H9 (cell line): Measurements from ENCODE around the gene RRH. TPM values are rescaled to one million over a fixed set of nuclear protein-coding genes. Genes with fewer than 3 reads are reported as not detected.

Experiments used
- DNase-seq: peaks from one replicate; pipeline ENCODE4 v3.0.0-alpha.2; 2017
- H2AFZ ChIP-seq: one replicate; pipeline ENCODE4 v1.6.1; 2013; ENCODE audit warnings: mild to moderate bottlenecking, low read length, control low read depth, moderate library complexity
- H2AK5ac ChIP-seq: 2 replicates; pipeline ENCODE4 v1.6.1; 2013; ENCODE audit warnings: low read length, control low read depth, mixed read lengths; ENCODE audit not compliant: insufficient read length
- H2BK120ac ChIP-seq: one replicate; pipeline ENCODE4 v1.6.1; 2013; ENCODE audit warnings: low read depth, mild to moderate bottlenecking, low read length, control low read depth, inconsistent platforms; ENCODE audit not compliant: poor library complexity, severe bottlenecking
- H2BK12ac ChIP-seq: 2 replicates; pipeline ENCODE4 v1.6.1; 2013; ENCODE audit warnings: low read length, control low read depth, mixed read lengths, low read depth; ENCODE audit not compliant: insufficient read length
- H2BK15ac ChIP-seq: 2 replicates; pipeline ENCODE4 v1.6.1; 2013; ENCODE audit warnings: low read depth, low read length, control low read depth
- H2BK20ac ChIP-seq: one replicate; pipeline ENCODE4 v1.6.1; 2013; ENCODE audit warnings: low read depth, mild to moderate bottlenecking, low read length, control low read depth, inconsistent platforms; ENCODE audit not compliant: poor library complexity, severe bottlenecking
- H2BK5ac ChIP-seq: 2 replicates; pipeline ENCODE4 v1.6.1; 2013; ENCODE audit warnings: low read length, control low read depth, mixed read lengths; ENCODE audit not compliant: insufficient read length
- H3K14ac ChIP-seq: 2 replicates; pipeline ENCODE4 v1.6.1; 2013; ENCODE audit warnings: low read length, control low read depth; ENCODE audit not compliant: insufficient read depth
- H3K18ac ChIP-seq: 2 replicates; pipeline ENCODE4 v1.6.1; 2013; ENCODE audit warnings: low read depth, mild to moderate bottlenecking, mixed read lengths, low read length, control low read depth; ENCODE audit not compliant: insufficient read length
- H3K23ac ChIP-seq: 2 replicates; pipeline ENCODE4 v1.6.1; 2013; ENCODE audit warnings: low read length, control low read depth, mixed read lengths, low read depth; ENCODE audit not compliant: insufficient read length
- H3K23me2 ChIP-seq: 2 replicates; pipeline ENCODE4 v1.6.1; 2013; ENCODE audit warnings: low read depth, mild to moderate bottlenecking, mixed read lengths, low read length, control low read depth; ENCODE audit not compliant: insufficient read length, poor library complexity, severe bottlenecking
- H3K27ac ChIP-seq: 2 replicates; pipeline ENCODE4 v1.5.1; 2013; ENCODE audit warnings: low read length, control low read depth, mixed read lengths, low read depth; ENCODE audit not compliant: insufficient read length
- H3K27me3 ChIP-seq: 2 replicates; pipeline ENCODE4 v1.6.1; 2013; ENCODE audit warnings: low read length, control low read depth, inconsistent platforms; ENCODE audit not compliant: insufficient read depth
- H3K4ac ChIP-seq: 2 replicates; pipeline ENCODE4 v1.6.1; 2013; ENCODE audit warnings: low read depth, mild to moderate bottlenecking, control low read depth, inconsistent platforms, low read length, moderate library complexity
- H3K4me1 ChIP-seq: 2 replicates; pipeline ENCODE4 v1.6.1; 2013; ENCODE audit warnings: low read length, control low read depth, inconsistent platforms; ENCODE audit not compliant: insufficient read depth
- H3K4me2 ChIP-seq: 2 replicates; pipeline ENCODE4 v1.6.1; 2013; ENCODE audit warnings: low read length, control low read depth, mixed read lengths; ENCODE audit not compliant: insufficient read length, insufficient read depth
- H3K56ac ChIP-seq: 2 replicates; pipeline ENCODE4 v1.6.1; 2013; ENCODE audit warnings: low read depth, mild to moderate bottlenecking, mixed read lengths, low read length, control low read depth; ENCODE audit not compliant: insufficient read length
- H3K79me1 ChIP-seq: 2 replicates; pipeline ENCODE4 v1.6.1; 2013; ENCODE audit warnings: low read depth, mild to moderate bottlenecking, moderate library complexity, low read length, control low read depth, inconsistent platforms; ENCODE audit not compliant: insufficient read depth, poor library complexity, severe bottlenecking
- H3K79me2 ChIP-seq: 2 replicates; pipeline ENCODE4 v1.6.1; 2013; ENCODE audit warnings: low read length, control low read depth, inconsistent platforms; ENCODE audit not compliant: insufficient read depth
- H3K9ac ChIP-seq: 2 replicates; pipeline ENCODE4 v1.6.1; 2013; ENCODE audit warnings: low read length, control low read depth, mixed read lengths; ENCODE audit not compliant: insufficient read length; ENCODE audit errors: extremely low read depth
- H3K9me3 ChIP-seq: one replicate; pipeline ENCODE4 v1.6.1; 2013; ENCODE audit warnings: low read depth, low read length, inconsistent platforms; ENCODE audit not compliant: control insufficient read depth
- H3T11ph ChIP-seq: one replicate; pipeline ENCODE4 v1.6.1; 2013; ENCODE audit warnings: mild to moderate bottlenecking, low read length, control low read depth, inconsistent platforms
- H4K20me1 ChIP-seq: one replicate; pipeline ENCODE4 v1.6.1; 2013; ENCODE audit not compliant: control insufficient read depth, insufficient read length, insufficient read depth
- H4K5ac ChIP-seq: 2 replicates; pipeline ENCODE4 v1.6.1; 2013; ENCODE audit warnings: low read depth, mild to moderate bottlenecking, mixed read lengths, low read length, control low read depth; ENCODE audit not compliant: insufficient read length
- H4K8ac ChIP-seq: replicated peaks from 2 replicates; pipeline ENCODE4 v1.6.1; 2013; ENCODE audit warnings: low read length, control low read depth, mixed read lengths, low read depth; ENCODE audit not compliant: insufficient read length
- H4K91ac ChIP-seq: 2 replicates; pipeline ENCODE4 v1.6.1; 2013; ENCODE audit warnings: low read depth, mild to moderate bottlenecking, moderate library complexity, mixed read lengths, low read length, control low read depth; ENCODE audit not compliant: insufficient read length
- H3K27ac Mint-ChIP-seq, 3 experiments: 2 replicates in 2 of 3; 3 replicates in 1 of 3; pipeline ENCODE4 v1.8.0; 2020 to 2021; ENCODE audit warnings: mixed read lengths in 3 of 3, mild to moderate bottlenecking in 1 of 3, moderate library complexity in 1 of 3
- H3K27me3 Mint-ChIP-seq: 2 replicates; pipeline ENCODE4 v1.8.0; 2021; ENCODE audit warnings: low read depth, mild to moderate bottlenecking, moderate library complexity, mixed read lengths
- H3K36me3 Mint-ChIP-seq, 3 experiments: 2 replicates in 2 of 3; 3 replicates in 1 of 3; pipeline ENCODE4 v1.8.0; 2020 to 2021; ENCODE audit warnings: low read depth in 3 of 3, mixed read lengths in 3 of 3; ENCODE audit not compliant: insufficient read depth in 1 of 3
- H3K4me1 Mint-ChIP-seq, 2 experiments: 2 replicates each; pipeline ENCODE4 v1.8.0; 2020; ENCODE audit warnings: mixed read lengths in 2 of 2
- H3K4me3 Mint-ChIP-seq, 2 experiments: 2 replicates in 1 of 2; 3 replicates in 1 of 2; pipeline ENCODE4 v1.8.0; 2020 to 2021; ENCODE audit warnings: mild to moderate bottlenecking in 2 of 2, mixed read lengths in 2 of 2, moderate library complexity in 1 of 2
- H3K9me3 Mint-ChIP-seq, 2 experiments: 2 replicates in 1 of 2; 3 replicates in 1 of 2; pipeline ENCODE4 v1.8.0; 2020; ENCODE audit warnings: mild to moderate bottlenecking in 2 of 2, mixed read lengths in 2 of 2, moderate library complexity in 1 of 2
- CTCF ChIP-seq: fragments of 200-600 bp; sonication (generic); conservative IDR thresholded peaks from 3 replicates; pipeline ENCODE4 v1.8.0; 2021; ENCODE audit warnings: antibody characterized with exemption, mild to moderate bottlenecking
- WGBS: extraction: QIAGEN DNeasy Blood & Tissue Kit; methylation state at CpG from one replicate; pipeline ENCODE4 v1.1.7; 2013; ENCODE audit warnings: missing lambda C conversion rate, low lambda C conversion rate, mixed read lengths; ENCODE audit not compliant: insufficient read length; ENCODE audit errors: extremely low coverage; 5-methylcytosine and 5-hydroxymethylcytosine counted together
- total RNA-seq: library from RNA; stranded (reverse); gene quantifications from 2 replicates; pipeline ENCODE4 v1.2.1, GENCODE V29; 2021

The RRH gene
- total RNA-seq, 1 experiment from 2014 or later, result not detected

DNA sequence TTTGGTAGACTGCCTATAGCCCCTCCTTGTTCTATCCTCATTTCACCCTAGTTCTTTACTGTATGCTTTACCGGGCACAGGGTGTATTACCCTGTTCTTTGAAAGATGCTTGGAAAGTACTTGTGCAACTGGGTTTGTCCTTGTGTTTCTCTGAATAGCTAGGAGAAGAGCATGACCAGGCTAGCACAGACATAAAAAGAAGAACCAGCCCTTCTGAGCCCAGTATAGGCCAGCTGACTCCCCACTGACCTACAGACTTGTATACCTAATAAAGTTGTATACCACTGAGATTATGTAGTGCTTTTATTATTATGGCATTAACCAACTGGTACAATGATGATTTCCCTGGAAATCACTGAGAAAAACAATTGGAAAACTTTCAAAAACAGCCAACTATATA is 40.9 kb upstream of the RRH start:
- Histone ChIP-seq H3T11ph (no peak overlapping the region), H3K4ac (no peak overlapping the region), H3K9me3 (no peaks in the 10 kb centered on the region), H2BK5ac (no peak overlapping the region), H3K23me2 (no peaks in the 10 kb centered on the region), H3K79me2 (no peaks in the 10 kb centered on the region), H2BK15ac (no peak overlapping the region), H2AK5ac (no peak overlapping the region), H3K56ac (no peak overlapping the region), H3K27ac (no peak overlapping the region), H4K91ac (no peak overlapping the region), H3K9ac (no peak overlapping the region), H3K18ac (no peak overlapping the region), H2AFZ (no peak overlapping the region), H3K4me1 (no peaks in the 10 kb centered on the region), H3K23ac (no peak overlapping the region), H3K4me2 (no peak overlapping the region), H4K20me1 (no peaks in the 10 kb centered on the region), H3K27me3 (no peaks in the 10 kb centered on the region), H4K5ac (no peak overlapping the region), H2BK12ac (no peak overlapping the region), H3K79me1 (no peaks in the 10 kb centered on the region), H2BK120ac (no peak overlapping the region), H4K8ac (no peak overlapping the region), H3K14ac (no peak overlapping the region), H2BK20ac (no peak overlapping the region)
- WGBS, result no CpG with 5 or more reads among the region's 1 CpG
- H3K9me3 Mint-ChIP-seq, result peaks cover 0 to 2% of the 10 kb centered on the region in 2 experiments; a peak in 2 of 5 replicates
- no peak for DNase-seq
- H3K27me3 Mint-ChIP-seq, result no peaks in the 10 kb centered on the region; the same call in 1 of the 2 replicates
- no peak overlapping the region for H3K27ac Mint-ChIP-seq
- no peak overlapping the region for H3K4me3 Mint-ChIP-seq
- TF ChIP-seq CTCF, result no peak
- no peaks in the 10 kb centered on the region for H3K36me3 Mint-ChIP-seq
- H3K4me1 Mint-ChIP-seq, result no peaks in the 10 kb centered on the region
